Measurements from ENCODE around the gene KLHDC10. TPM values are rescaled to one million over a fixed set of nuclear protein-coding genes. Genes with fewer than 3 reads are reported as not detected.
"Not testable (repeated sequence)": the region's sequence is repeated elsewhere in the genome, so short reads cannot be mapped to it uniquely, and the experiment has no call there.

The KLHDC10 gene
- total RNA-seq, 2 experiments from 2014 or later: 14.2 to 14.6 TPM

- Mint-ChIP-seq H3K27me3 (no peaks in the 10 kb centered on the region), H3K4me1 (peaks cover 3% of the 10 kb centered on the region), H3K4me3 (no peak overlapping the region), H3K36me3 (no peaks in the 10 kb centered on the region), H3K9me3 (ENCODE audit: low read depth) (no peaks in the 10 kb centered on the region), H3K27ac (no peak overlapping the region)
- ATAC-seq: peak; percentile 77
- CTCF ChIA-PET: interaction anchor here (0.5 to 2.4 kb wide), 6 partner anchors 9 to 1106 kb away, joined by 3 to 8 read pairs (median 5); partner anchors contain the start of gene ZC3HC1
- DNase-seq: peak; percentile 83
Measured at GRCh38 chr7:130063036-130063435, 7.3 kb upstream of the KLHDC10 start.

GRCh38 chr7:130064580-130064926, 5.8 kb upstream of the KLHDC10 start:
- H3K27ac Mint-ChIP-seq; H3K27me3 Mint-ChIP-seq; H3K4me1 Mint-ChIP-seq; ATAC-seq; H3K36me3 Mint-ChIP-seq; H3K9me3 Mint-ChIP-seq (ENCODE audit: low read depth); DNase-seq; H3K4me3 Mint-ChIP-seq: not testable (repeated sequence)
- CTCF ChIA-PET: interaction anchor here (1.1 kb wide), 1 partner anchor 30 kb away, joined by 3 read pairs; no protein-coding TSS in a partner anchor

GRCh38 chr7:130065500-130066152, 4.7 kb upstream of the KLHDC10 start:
- Mint-ChIP-seq H3K4me1 (peaks cover 8% of the 10 kb centered on the region), H3K9me3 (ENCODE audit: low read depth) (no peaks in the 10 kb centered on the region), H3K27me3 (no peaks in the 10 kb centered on the region), H3K27ac (no peak overlapping the region), H3K36me3 (no peaks in the 10 kb centered on the region), H3K4me3 (no peak overlapping the region)
- DNase-seq: no peak
- ATAC-seq: no peak
- CTCF ChIA-PET: interaction anchor here (0.7 to 1.2 kb wide), 3 partner anchors 423 to 692 kb away, joined by 3 read pairs; no protein-coding TSS in a partner anchor

- Mint-ChIP-seq H3K4me1 (peaks cover 29% of the 10 kb centered on the region), H3K4me3 (peak overlapping the region; percentile 86), H3K9me3 (ENCODE audit: low read depth) (no peaks in the 10 kb centered on the region), H3K36me3 (no peaks in the 10 kb centered on the region), H3K27ac (peak overlapping the region; percentile 80), H3K27me3 (no peaks in the 10 kb centered on the region)
- CTCF ChIA-PET: interaction anchor here (0.7 to 4.2 kb wide), 9 partner anchors 9 to 763 kb away, joined by 3 to 25 read pairs (median 5); partner anchors contain the start of gene TMEM209
- no peak for DNase-seq
- ATAC-seq: no peak
Measured at GRCh38 chr7:130069179-130069977, 956 bp upstream of the KLHDC10 start.

- peak overlapping the region; percentile 80 for H3K27ac Mint-ChIP-seq
- H3K27me3 Mint-ChIP-seq: no peaks in the 10 kb centered on the region
- H3K4me3 Mint-ChIP-seq: peak overlapping the region; percentile 86
- no peaks in the 10 kb centered on the region for H3K36me3 Mint-ChIP-seq
- no peaks in the 10 kb centered on the region for H3K9me3 Mint-ChIP-seq (ENCODE audit: low read depth)
- DNase-seq (no peak), ATAC-seq (peak; percentile 1)
- H3K4me1 Mint-ChIP-seq: peaks cover 30% of the 10 kb centered on the region
- CTCF ChIA-PET: interaction anchor here (0.6 to 4.2 kb wide), 14 partner anchors 8 to 1043 kb away, joined by 3 to 25 read pairs (median 6); partner anchors contain the start of gene TMEM209
Measured at GRCh38 chr7:130070861-130071622, 708 bp downstream of the KLHDC10 start.

- Mint-ChIP-seq H3K4me3 (peak overlapping the region; percentile 86), H3K27ac (no peak overlapping the region), H3K36me3 (no peaks in the 10 kb centered on the region), H3K9me3 (ENCODE audit: low read depth) (no peaks in the 10 kb centered on the region), H3K4me1 (peaks cover 30% of the 10 kb centered on the region), H3K27me3 (no peaks in the 10 kb centered on the region)
- DNase-seq (peak; percentile 73), ATAC-seq (no peak)
- CTCF ChIA-PET: interaction anchor here (0.8 to 4.2 kb wide), 23 partner anchors 9 to 766 kb away, joined by 3 to 25 read pairs (median 3); partner anchors contain the start of gene TMEM209
Measured at GRCh38 chr7:130071701-130072622, 1.6 kb downstream of the KLHDC10 start.

- Mint-ChIP-seq H3K4me3 (no peak overlapping the region), H3K9me3 (ENCODE audit: low read depth) (no peaks in the 10 kb centered on the region), H3K36me3 (peaks cover 9% of the 10 kb centered on the region), H3K4me1 (peaks cover 4% of the 10 kb centered on the region), H3K27me3 (no peaks in the 10 kb centered on the region), H3K27ac (no peak overlapping the region)
- ATAC-seq: no peak
- CTCF ChIA-PET: interaction anchor here (2.0 kb wide), 1 partner anchor 9 kb away, joined by 7 read pairs; the partner anchor contains the start of gene KLHDC10
- DNase-seq: no peak
Measured at GRCh38 chr7:130079846-130080394, 9.6 kb downstream of the KLHDC10 start.

GRCh38 chr7:130083497-130083896, 13.2 kb downstream of the KLHDC10 start:
- not testable (repeated sequence) for DNase-seq; H3K27ac Mint-ChIP-seq; ATAC-seq; H3K9me3 Mint-ChIP-seq (ENCODE audit: low read depth); H3K4me3 Mint-ChIP-seq; H3K4me1 Mint-ChIP-seq; H3K27me3 Mint-ChIP-seq
- H3K36me3 Mint-ChIP-seq: peaks cover 12% of the 10 kb centered on the region
- CTCF ChIA-PET: interaction anchor here (1.3 to 3.7 kb wide), 3 partner anchors 11 to 122 kb away, joined by 4 to 16 read pairs (median 4); partner anchors contain the start of genes KLHDC10 and TMEM209

GRCh38 chr7:130084037-130084875, 13.9 kb downstream of the KLHDC10 start:
- Mint-ChIP-seq H3K9me3 (ENCODE audit: low read depth) (no peaks in the 10 kb centered on the region), H3K27ac (no peak overlapping the region), H3K27me3 (no peaks in the 10 kb centered on the region), H3K36me3 (peaks cover 10% of the 10 kb centered on the region), H3K4me1 (peaks cover 5% of the 10 kb centered on the region), H3K4me3 (no peak overlapping the region)
- CTCF ChIA-PET: interaction anchor here (0.8 to 3.7 kb wide), 4 partner anchors 11 to 193 kb away, joined by 3 to 16 read pairs (median 4); partner anchors contain the start of genes KLHDC10 and TMEM209
- DNase-seq: no peak
- no peak for ATAC-seq

GRCh38 chr7:130085235-130085634, 14.9 kb downstream of the KLHDC10 start:
- not testable (repeated sequence) for H3K4me1 Mint-ChIP-seq

GRCh38 chr7:130086938-130087337, 16.6 kb downstream of the KLHDC10 start:
- Mint-ChIP-seq H3K4me1 (peaks cover 14% of the 10 kb centered on the region), H3K27ac (no peak overlapping the region), H3K27me3 (no peaks in the 10 kb centered on the region), H3K4me3 (no peak overlapping the region), H3K9me3 (ENCODE audit: low read depth) (no peaks in the 10 kb centered on the region), H3K36me3 (peaks cover 8% of the 10 kb centered on the region)
- ATAC-seq: no peak
- DNase-seq: no peak
- CTCF ChIA-PET: interaction anchor here (0.5 to 1.4 kb wide), 6 partner anchors 10 to 745 kb away, joined by 3 to 7 read pairs (median 3); no protein-coding TSS in a partner anchor

More at GRCh38 chr7:130085235-130085634, 14.9 kb downstream of the KLHDC10 start:
- ATAC-seq; H3K36me3 Mint-ChIP-seq; H3K27me3 Mint-ChIP-seq; H3K9me3 Mint-ChIP-seq (ENCODE audit: low read depth); DNase-seq; H3K4me3 Mint-ChIP-seq; H3K27ac Mint-ChIP-seq: not testable (repeated sequence)
- CTCF ChIA-PET: interaction anchor here (0.8 to 3.7 kb wide), 3 partner anchors 12 to 194 kb away, joined by 3 to 16 read pairs (median 4); partner anchors contain the start of gene TMEM209
